ENCODE measurements around the gene ITGB5.

ITGB5 gene

GRCh38 chr3:124883766-124884473 lies 3.2 kb downstream of the ITGB5 start:
- peak overlapping the region; percentile 7 for H2BK120ac ChIP-seq (ENCODE audit: low read depth, low read length)
- H3K4ac ChIP-seq (ENCODE audit: low read depth, low read length), result peak overlapping the region; percentile 62
- no peak overlapping the region for H3K4me3 ChIP-seq (ENCODE audit: low read length)
- peaks cover 73% of the 10 kb centered on the region for H3K79me2 ChIP-seq (ENCODE audit: control insufficient read depth, insufficient read depth, low read length)
- H2BK5ac ChIP-seq (ENCODE audit: low read length), result peak overlapping the region; percentile 69
- no peaks in the 10 kb centered on the region for H3K27me3 ChIP-seq (ENCODE audit: insufficient read depth, low read length, poor library complexity)
- H4K8ac ChIP-seq (ENCODE audit: low read depth, low read length), result no peak overlapping the region
- DNase-seq, result no peak
- H2AK5ac ChIP-seq (ENCODE audit: low read length), result peak overlapping the region; percentile 41
- no peak overlapping the region for H4K5ac ChIP-seq (ENCODE audit: low read length)
- peak overlapping the region; percentile 75 for H3K27ac ChIP-seq (ENCODE audit: low read depth, low read length)
- peaks cover 2% of the 10 kb centered on the region for H3K79me1 ChIP-seq (ENCODE audit: low read length)
- peak overlapping the region; percentile 59 for H3K9ac ChIP-seq (ENCODE audit: low read length)
- H3K23ac ChIP-seq (ENCODE audit: low read length), result peak overlapping the region; percentile 60
- H2BK15ac ChIP-seq (replicated peaks; ENCODE audit: low read depth), result peak overlapping the region; percentile 15
- no CpG with 5 or more reads among the region's 7 CpGs for WGBS (ENCODE audit: extremely low coverage, insufficient coverage, low lambda C conversion rate)
- H3K18ac ChIP-seq (ENCODE audit: low read length), result peak overlapping the region; percentile 88
- peak overlapping the region; percentile 6 for H3K4me2 ChIP-seq (ENCODE audit: low read length)
- H3K56ac ChIP-seq (ENCODE audit: low read length), result peak overlapping the region; percentile 90
- peaks cover 3% of the 10 kb centered on the region for H3K36me3 ChIP-seq (ENCODE audit: control insufficient read depth, insufficient read depth, low read length)
- peaks cover 37% of the 10 kb centered on the region for H3K4me1 ChIP-seq (ENCODE audit: control insufficient read depth, low read depth, low read length)

GRCh38 chr3:124882816-124883747 lies 4.1 kb downstream of the ITGB5 start:
- H3K4ac ChIP-seq (ENCODE audit: low read depth, low read length), result peak overlapping the region; percentile 62
- peak overlapping the region; percentile 59 for H3K9ac ChIP-seq (ENCODE audit: low read length)
- H3K4me3 ChIP-seq (ENCODE audit: low read length), result no peak overlapping the region
- H2BK120ac ChIP-seq (ENCODE audit: low read depth, low read length), result no peak overlapping the region
- H3K4me2 ChIP-seq (ENCODE audit: low read length), result peak overlapping the region; percentile 14
- no peak overlapping the region for H4K5ac ChIP-seq (ENCODE audit: low read length)
- no peak overlapping the region for H4K8ac ChIP-seq (ENCODE audit: low read depth, low read length)
- peaks cover 2% of the 10 kb centered on the region for H3K79me1 ChIP-seq (ENCODE audit: low read length)
- no peak overlapping the region for H3K23ac ChIP-seq (ENCODE audit: low read length)
- H3K18ac ChIP-seq (ENCODE audit: low read length), result peak overlapping the region; percentile 88
- H3K27ac ChIP-seq (ENCODE audit: low read depth, low read length), result peak overlapping the region; percentile 75
- H3K56ac ChIP-seq (ENCODE audit: low read length), result peak overlapping the region; percentile 90
- peaks cover 30% of the 10 kb centered on the region for H3K4me1 ChIP-seq (ENCODE audit: control insufficient read depth, low read depth, low read length)
- H3K79me2 ChIP-seq (ENCODE audit: control insufficient read depth, insufficient read depth, low read length), result peaks cover 81% of the 10 kb centered on the region
- peak overlapping the region; percentile 15 for H2BK15ac ChIP-seq (replicated peaks; ENCODE audit: low read depth)
- H3K36me3 ChIP-seq (ENCODE audit: control insufficient read depth, insufficient read depth, low read length), result peaks cover 3% of the 10 kb centered on the region
- no peak overlapping the region for H2AK5ac ChIP-seq (ENCODE audit: low read length)
- peak overlapping the region; percentile 46 for H2BK5ac ChIP-seq (ENCODE audit: low read length)
- no peaks in the 10 kb centered on the region for H3K27me3 ChIP-seq (ENCODE audit: insufficient read depth, low read length, poor library complexity)
- no peak for DNase-seq
- WGBS (ENCODE audit: extremely low coverage, insufficient coverage, low lambda C conversion rate), result no CpG with 5 or more reads among the region's 13 CpGs

GRCh38 chr3:124881976-124882697 lies 5.0 kb downstream of the ITGB5 start:
- Histone ChIP-seq H2AK5ac (ENCODE audit: low read length) (peak overlapping the region; percentile 90), H3K4me1 (ENCODE audit: control insufficient read depth, low read depth, low read length) (peaks cover 28% of the 10 kb centered on the region), H2BK120ac (ENCODE audit: low read depth, low read length) (no peak overlapping the region), H3K18ac (ENCODE audit: low read length) (peak overlapping the region; percentile 75), H3K4me2 (ENCODE audit: low read length) (no peak overlapping the region), H3K36me3 (ENCODE audit: control insufficient read depth, insufficient read depth, low read length) (peaks cover 3% of the 10 kb centered on the region), H3K79me1 (ENCODE audit: low read length) (peaks cover 2% of the 10 kb centered on the region), H3K23ac (ENCODE audit: low read length) (peak overlapping the region; percentile 48), H4K8ac (ENCODE audit: low read depth, low read length) (no peak overlapping the region), H3K56ac (ENCODE audit: low read length) (peak overlapping the region; percentile 90), H3K27ac (ENCODE audit: low read depth, low read length) (peak overlapping the region; percentile 75), H2BK5ac (ENCODE audit: low read length) (peak overlapping the region; percentile 59), H3K4ac (ENCODE audit: low read depth, low read length) (no peak overlapping the region), H3K4me3 (ENCODE audit: low read length) (no peak overlapping the region), H2BK15ac (replicated peaks; ENCODE audit: low read depth) (no peak overlapping the region), H3K9ac (ENCODE audit: low read length) (peak overlapping the region; percentile 59), H3K79me2 (ENCODE audit: control insufficient read depth, insufficient read depth, low read length) (peaks cover 91% of the 10 kb centered on the region), H3K27me3 (ENCODE audit: insufficient read depth, low read length, poor library complexity) (no peaks in the 10 kb centered on the region), H4K5ac (ENCODE audit: low read length) (no peak overlapping the region)
- no peak for DNase-seq
- WGBS (ENCODE audit: extremely low coverage, insufficient coverage, low lambda C conversion rate), result no CpG with 5 or more reads among the region's 11 CpGs

GRCh38 chr3:124879337-124879680 lies 7.9 kb downstream of the ITGB5 start:
- H3K4ac ChIP-seq (ENCODE audit: low read depth, low read length), result no peak overlapping the region
- H3K27ac ChIP-seq (ENCODE audit: low read depth, low read length), result no peak overlapping the region

GRCh38 chr3:124878561-124879336 lies 8.4 kb downstream of the ITGB5 start:
- DNase-seq, result no peak
- Histone ChIP-seq H2BK15ac (replicated peaks; ENCODE audit: low read depth) (no peak overlapping the region), H3K36me3 (ENCODE audit: control insufficient read depth, insufficient read depth, low read length) (peaks cover 2% of the 10 kb centered on the region), H3K4ac (ENCODE audit: low read depth, low read length) (no peak overlapping the region), H3K23ac (ENCODE audit: low read length) (peak overlapping the region; percentile 29), H3K56ac (ENCODE audit: low read length) (peak overlapping the region; percentile 30), H3K4me2 (ENCODE audit: low read length) (no peak overlapping the region), H4K8ac (ENCODE audit: low read depth, low read length) (no peak overlapping the region), H3K79me1 (ENCODE audit: low read length) (peaks cover 2% of the 10 kb centered on the region), H3K79me2 (ENCODE audit: control insufficient read depth, insufficient read depth, low read length) (peaks cover 93% of the 10 kb centered on the region), H3K27ac (ENCODE audit: low read depth, low read length) (no peak overlapping the region), H2AK5ac (ENCODE audit: low read length) (no peak overlapping the region), H4K5ac (ENCODE audit: low read length) (no peak overlapping the region), H3K9ac (ENCODE audit: low read length) (no peak overlapping the region), H3K4me3 (ENCODE audit: low read length) (no peak overlapping the region), H3K27me3 (ENCODE audit: insufficient read depth, low read length, poor library complexity) (no peaks in the 10 kb centered on the region), H2BK5ac (ENCODE audit: low read length) (no peak overlapping the region), H3K18ac (ENCODE audit: low read length) (peak overlapping the region; percentile 54), H3K4me1 (ENCODE audit: control insufficient read depth, low read depth, low read length) (peaks cover 25% of the 10 kb centered on the region), H2BK120ac (ENCODE audit: low read depth, low read length) (no peak overlapping the region)
- WGBS (ENCODE audit: extremely low coverage, insufficient coverage, low lambda C conversion rate), result no CpG with 5 or more reads among the region's 6 CpGs

More at GRCh38 chr3:124879337-124879680, 7.9 kb downstream of the ITGB5 start:
- no peak overlapping the region for H4K5ac ChIP-seq (ENCODE audit: low read length)
- H2BK5ac ChIP-seq (ENCODE audit: low read length), result no peak overlapping the region
- H3K4me3 ChIP-seq (ENCODE audit: low read length), result no peak overlapping the region
- no peaks in the 10 kb centered on the region for H3K27me3 ChIP-seq (ENCODE audit: insufficient read depth, low read length, poor library complexity)
- no peak for DNase-seq
- peaks cover 2% of the 10 kb centered on the region for H3K79me1 ChIP-seq (ENCODE audit: low read length)
- H3K4me2 ChIP-seq (ENCODE audit: low read length), result no peak overlapping the region
- H3K4me1 ChIP-seq (ENCODE audit: control insufficient read depth, low read depth, low read length), result peaks cover 27% of the 10 kb centered on the region
- H3K36me3 ChIP-seq (ENCODE audit: control insufficient read depth, insufficient read depth, low read length), result peaks cover 2% of the 10 kb centered on the region
- H2BK15ac ChIP-seq (replicated peaks; ENCODE audit: low read depth), result no peak overlapping the region
- H3K23ac ChIP-seq (ENCODE audit: low read length), result peak overlapping the region; percentile 29
- H4K8ac ChIP-seq (ENCODE audit: low read depth, low read length), result no peak overlapping the region
- no peak overlapping the region for H3K9ac ChIP-seq (ENCODE audit: low read length)
- H2BK120ac ChIP-seq (ENCODE audit: low read depth, low read length), result no peak overlapping the region
- peak overlapping the region; percentile 54 for H3K18ac ChIP-seq (ENCODE audit: low read length)
- no peak overlapping the region for H3K56ac ChIP-seq (ENCODE audit: low read length)
- peaks cover 96% of the 10 kb centered on the region for H3K79me2 ChIP-seq (ENCODE audit: control insufficient read depth, insufficient read depth, low read length)
- H2AK5ac ChIP-seq (ENCODE audit: low read length), result no peak overlapping the region

All from mesendoderm (in vitro differentiated cells).